Vagina (tissue), 2 donors: ENCODE results near the gene ARL5B. TPM values are rescaled to one million over a fixed set of nuclear protein-coding genes. Genes with fewer than 3 reads are reported as not detected.

Experiments used
- DNase-seq, 2 donors: peaks; one replicate each; pipeline ENCODE4 v3.0.0-alpha.2; 2017; ENCODE audit errors: extremely low spot score in 2 of 2
- H3K27ac ChIP-seq: fragments of 200-600 bp; sonication (generic); one replicate; pipeline ENCODE4 v1.5.1; 2019
- H3K27me3 ChIP-seq: fragments of 200-600 bp; sonication (generic); one replicate; pipeline ENCODE4 v1.5.1; 2019
- H3K36me3 ChIP-seq, 2 donors: fragments of 200-600 bp; sonication (generic); one replicate each; pipeline ENCODE4 v1.5.1; 2017 to 2019
- H3K4me1 ChIP-seq: fragments of 200-600 bp; sonication (generic); one replicate; pipeline ENCODE4 v1.5.1; 2019
- H3K4me3 ChIP-seq, 2 donors: fragments of 200-600 bp; sonication (generic); 1 replicate in 1 of 2; 2 replicates in 1 of 2; pipeline ENCODE4 v1.5.1; 2016 to 2019
- H3K9me3 ChIP-seq: fragments of 200-600 bp; sonication (generic); one replicate; pipeline ENCODE4 v1.5.1; 2019
- POLR2A ChIP-seq, 2 donors: fragments of 450-650 bp; IDR thresholded peaks; one replicate each; pipeline ENCODE4 v1.6.1; 2017; ENCODE audit warnings: antibody characterized with exemption in 2 of 2, mild to moderate bottlenecking in 2 of 2, moderate library complexity in 2 of 2
- POLR2AphosphoS5 ChIP-seq, 2 donors: sonication (generic); formaldehyde crosslinking; IDR thresholded peaks; one replicate each; pipeline ENCODE4 v1.9.0; 2017; ENCODE audit warnings: antibody characterized with exemption in 2 of 2, mild to moderate bottlenecking in 2 of 2, low read depth in 1 of 2; ENCODE audit not compliant: insufficient read depth in 1 of 2
- intact Hi-C: fragments of 100-400 bp; cut with DNase I; formaldehyde crosslinking; loops from one replicate; pipeline ENCODE4 v1.15.1; 2023
- total RNA-seq: library from RNA; depleted of rRNA; stranded (reverse); fragments of >200 nt; gene quantifications from one replicate; pipeline ENCODE4 v1.2.3, GENCODE V29; 2016
- TF ChIP-seq, protein P1 (sequence below), 3 experiments: fragments of 450-650 bp in 2 of 3; fragments of 200-600 bp in 1 of 3; sonication (generic) in 1 of 3; IDR thresholded peaks; one replicate each; pipeline ENCODE4 v1.5.1; 2017 to 2019; ENCODE audit warnings: antibody characterized with exemption in 3 of 3, mild to moderate bottlenecking in 2 of 3, moderate library complexity in 2 of 3

The ARL5B gene
- total RNA-seq, 1 donor from 2014 or later = 11.8 TPM

DNA sequence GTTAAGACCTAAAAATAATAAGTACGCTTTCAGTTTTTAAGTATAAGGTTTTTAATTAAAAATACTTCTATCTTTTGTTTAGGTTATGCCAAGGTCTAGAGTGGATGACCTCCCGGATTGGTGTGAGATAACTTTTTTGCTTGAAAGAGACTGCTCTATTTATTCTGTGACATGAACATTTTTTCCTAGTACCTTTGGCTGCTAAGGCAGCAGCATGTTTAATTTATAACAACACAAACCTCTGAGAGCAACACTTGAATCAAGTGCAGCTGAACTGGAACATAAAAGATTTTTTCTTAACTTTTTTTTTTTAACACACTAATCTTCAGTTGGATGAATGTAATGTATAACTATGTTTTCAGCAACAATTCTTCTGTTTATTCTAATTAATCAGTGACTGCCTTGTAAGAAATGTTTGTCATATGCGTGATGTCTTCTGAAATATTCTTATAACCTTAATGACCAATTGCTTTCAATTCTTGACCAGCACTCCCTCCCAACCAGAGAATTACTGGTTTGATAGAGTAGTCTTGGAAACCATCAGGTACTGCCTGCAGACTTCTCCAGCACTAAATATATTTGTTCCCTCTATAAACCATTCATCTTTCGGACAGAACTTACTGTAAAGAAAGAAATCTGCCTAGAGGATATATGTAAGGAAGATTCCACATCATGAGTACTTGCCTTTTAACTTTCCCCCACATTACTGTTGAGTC is 16.0 kb downstream of the ARL5B start:
- H3K36me3 ChIP-seq = peaks cover 0 to 47% of the 10 kb centered on the region in 2 donors
- intact Hi-C loops = no loop called here
- TF ChIP-seq POLR2AphosphoS5 (IDR thresholded peaks at IDR 0.05; ENCODE audit: insufficient read depth in 1 of 2, low read depth in 1 of 2) = no peak
- no peaks in the 10 kb centered on the region for H3K4me1 ChIP-seq
- no peaks in the 10 kb centered on the region for H3K27me3 ChIP-seq
- no peak overlapping the region for H3K4me3 ChIP-seq
- H3K9me3 ChIP-seq = no peaks in the 10 kb centered on the region
- no peak overlapping the region for H3K27ac ChIP-seq
- DNase-seq = no peak

DNA sequence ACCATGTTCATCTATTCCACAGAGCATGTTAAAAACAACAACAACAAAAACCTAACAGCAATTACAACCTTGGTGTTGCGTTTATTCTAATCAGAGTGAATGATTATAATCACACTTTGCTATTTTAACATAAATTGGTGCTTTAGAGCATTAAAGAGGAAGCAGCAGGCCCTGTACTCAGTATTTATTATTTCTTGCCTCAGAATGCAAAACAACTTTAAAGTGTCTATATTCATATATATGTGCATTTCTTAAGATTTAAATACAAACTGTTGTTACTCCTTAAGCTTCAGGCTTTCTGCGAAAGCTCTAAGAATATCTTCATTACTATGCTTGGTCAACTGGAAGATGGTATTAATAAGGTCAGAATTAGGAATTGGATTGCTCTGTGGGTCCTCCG is 21.5 kb downstream of the ARL5B start:
- Histone ChIP-seq H3K4me1 (no peaks in the 10 kb centered on the region), H3K9me3 (no peaks in the 10 kb centered on the region), H3K36me3 (peaks cover 0 to 3% of the 10 kb centered on the region in 2 donors), H3K27me3 (no peaks in the 10 kb centered on the region), H3K27ac (no peak overlapping the region), H3K4me3 (no peak overlapping the region)
- intact Hi-C loops = no loop called here
- no peak for DNase-seq
- TF ChIP-seq POLR2AphosphoS5 (IDR thresholded peaks at IDR 0.05; ENCODE audit: insufficient read depth in 1 of 2, low read depth in 1 of 2) (no peak), POLR2A (IDR thresholded peaks at IDR 0.05) (no peak)
- TF ChIP-seq, protein P1, sequence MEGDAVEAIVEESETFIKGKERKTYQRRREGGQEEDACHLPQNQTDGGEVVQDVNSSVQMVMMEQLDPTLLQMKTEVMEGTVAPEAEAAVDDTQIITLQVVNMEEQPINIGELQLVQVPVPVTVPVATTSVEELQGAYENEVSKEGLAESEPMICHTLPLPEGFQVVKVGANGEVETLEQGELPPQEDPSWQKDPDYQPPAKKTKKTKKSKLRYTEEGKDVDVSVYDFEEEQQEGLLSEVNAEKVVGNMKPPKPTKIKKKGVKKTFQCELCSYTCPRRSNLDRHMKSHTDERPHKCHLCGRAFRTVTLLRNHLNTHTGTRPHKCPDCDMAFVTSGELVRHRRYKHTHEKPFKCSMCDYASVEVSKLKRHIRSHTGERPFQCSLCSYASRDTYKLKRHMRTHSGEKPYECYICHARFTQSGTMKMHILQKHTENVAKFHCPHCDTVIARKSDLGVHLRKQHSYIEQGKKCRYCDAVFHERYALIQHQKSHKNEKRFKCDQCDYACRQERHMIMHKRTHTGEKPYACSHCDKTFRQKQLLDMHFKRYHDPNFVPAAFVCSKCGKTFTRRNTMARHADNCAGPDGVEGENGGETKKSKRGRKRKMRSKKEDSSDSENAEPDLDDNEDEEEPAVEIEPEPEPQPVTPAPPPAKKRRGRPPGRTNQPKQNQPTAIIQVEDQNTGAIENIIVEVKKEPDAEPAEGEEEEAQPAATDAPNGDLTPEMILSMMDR (IDR thresholded peaks at IDR 0.05) = no peak

DNA sequence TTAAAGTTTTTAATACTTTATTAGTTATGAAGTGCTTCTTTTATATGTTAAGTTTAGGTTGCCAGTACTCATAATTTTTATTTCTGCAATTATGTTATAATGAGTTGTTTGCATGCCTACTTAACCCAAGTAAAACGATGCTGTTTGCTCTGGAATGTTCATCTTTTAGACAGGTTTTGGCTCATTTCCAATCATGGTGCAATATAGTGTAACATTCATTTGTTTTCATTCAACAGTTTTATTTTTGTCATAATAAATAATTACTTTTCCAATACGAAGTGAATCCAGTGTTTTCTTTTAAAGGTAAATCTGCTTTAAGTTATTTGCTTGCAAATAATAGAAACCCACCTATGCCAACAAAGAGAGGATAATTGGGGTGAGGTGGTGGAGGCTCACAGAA is 22.1 kb downstream of the ARL5B start:
- no peak for DNase-seq
- intact Hi-C loops = no loop called here

DNA sequence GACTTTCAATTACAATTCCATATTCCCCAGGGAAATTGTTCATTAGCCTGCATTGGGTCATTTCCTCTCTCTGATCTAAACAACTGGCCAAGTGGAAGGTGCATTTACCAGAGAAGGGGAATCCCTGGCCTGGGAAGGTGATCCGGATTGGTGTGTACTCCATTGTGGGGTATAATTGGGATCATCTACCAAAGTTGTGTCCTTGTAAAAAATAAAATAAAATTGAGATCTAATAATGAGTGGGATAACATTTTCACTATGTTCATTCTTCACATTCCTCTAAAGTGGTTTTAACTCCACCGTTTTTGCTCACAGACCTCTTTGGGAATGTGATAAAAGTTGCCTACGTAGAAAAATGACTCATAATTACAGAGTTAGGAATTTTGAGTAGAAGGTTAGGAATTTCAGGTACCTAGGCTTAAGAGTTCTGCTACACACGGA is 22.8 kb downstream of the ARL5B start:
- Histone ChIP-seq H3K27ac (no peak overlapping the region), H3K9me3 (no peaks in the 10 kb centered on the region), H3K27me3 (no peaks in the 10 kb centered on the region), H3K4me1 (no peaks in the 10 kb centered on the region), H3K36me3 (peaks cover 0 to 3% of the 10 kb centered on the region in 2 donors), H3K4me3 (no peak overlapping the region)
- DNase-seq = no peak
- intact Hi-C loops = no loop called here
- TF ChIP-seq POLR2AphosphoS5 (IDR thresholded peaks at IDR 0.05; ENCODE audit: insufficient read depth in 1 of 2, low read depth in 1 of 2) (no peak), POLR2A (IDR thresholded peaks at IDR 0.05) (no peak)
- TF ChIP-seq, protein P1 (IDR thresholded peaks at IDR 0.05) = no peak

More for the DNA sequence above, 22.1 kb downstream of the ARL5B start:
- no peak for TF ChIP-seq POLR2AphosphoS5 (IDR thresholded peaks at IDR 0.05; ENCODE audit: insufficient read depth in 1 of 2, low read depth in 1 of 2)
- H3K36me3 ChIP-seq = peaks cover 0 to 3% of the 10 kb centered on the region in 2 donors
- no peak overlapping the region for H3K4me3 ChIP-seq
- no peak overlapping the region for H3K27ac ChIP-seq
- H3K27me3 ChIP-seq = no peaks in the 10 kb centered on the region
- no peaks in the 10 kb centered on the region for H3K9me3 ChIP-seq
- no peaks in the 10 kb centered on the region for H3K4me1 ChIP-seq

DNA sequence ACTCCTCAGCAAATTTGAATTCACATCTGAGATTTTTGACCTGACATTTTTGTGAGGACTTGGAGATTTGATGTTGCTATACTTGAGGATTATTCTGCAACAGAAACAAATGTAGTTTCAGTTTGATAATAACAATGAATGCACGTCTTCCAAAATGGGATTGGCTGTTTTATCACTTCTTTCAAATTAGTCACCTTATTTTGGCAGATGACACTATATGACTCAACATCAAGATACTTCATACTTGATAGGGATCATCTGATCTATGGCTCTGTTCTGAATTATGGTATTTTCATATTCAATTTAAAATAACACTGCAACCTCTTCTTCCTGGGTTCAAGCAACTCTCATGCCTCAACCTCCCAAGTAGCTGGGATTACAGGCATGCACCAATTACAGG is 24.2 kb downstream of the ARL5B start:
- no peak overlapping the region for H3K4me3 ChIP-seq
- H3K27me3 ChIP-seq = no peaks in the 10 kb centered on the region
- DNase-seq = no peak
- peaks cover 0 to 3% of the 10 kb centered on the region in 2 donors for H3K36me3 ChIP-seq
- H3K4me1 ChIP-seq = no peaks in the 10 kb centered on the region
- no peaks in the 10 kb centered on the region for H3K9me3 ChIP-seq
- H3K27ac ChIP-seq = no peak overlapping the region
- TF ChIP-seq POLR2A (IDR thresholded peaks at IDR 0.05) (no peak), POLR2AphosphoS5 (IDR thresholded peaks at IDR 0.05; ENCODE audit: insufficient read depth in 1 of 2, low read depth in 1 of 2) (no peak)
- TF ChIP-seq, protein P1 (IDR thresholded peaks at IDR 0.05) = no peak
- intact Hi-C loops = no loop called here

DNA sequence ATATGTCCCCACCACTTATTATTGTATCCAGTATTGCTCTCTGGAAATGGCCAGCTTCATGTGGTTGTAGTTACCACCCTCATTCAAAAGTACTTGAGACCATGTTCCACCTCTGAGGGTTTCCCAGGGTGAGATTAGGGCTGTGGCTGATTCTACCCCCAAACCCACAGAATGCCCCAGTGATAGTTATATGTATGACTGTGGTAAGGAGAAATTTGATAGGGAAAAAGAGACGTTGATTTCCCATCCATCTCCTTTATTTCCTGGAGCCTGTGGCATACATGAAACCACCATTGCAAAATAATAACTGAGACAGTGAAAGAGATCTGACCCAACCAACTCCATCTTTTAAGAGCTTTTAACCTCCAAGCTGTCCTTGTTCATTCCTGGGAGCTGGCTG is 25.2 kb downstream of the ARL5B start:
- H3K9me3 ChIP-seq = no peaks in the 10 kb centered on the region
- TF ChIP-seq, protein P1 (IDR thresholded peaks at IDR 0.05) = no peak
- TF ChIP-seq POLR2AphosphoS5 (IDR thresholded peaks at IDR 0.05; ENCODE audit: insufficient read depth in 1 of 2, low read depth in 1 of 2) (no peak), POLR2A (IDR thresholded peaks at IDR 0.05) (no peak)
- DNase-seq = no peak
- no peaks in the 10 kb centered on the region for H3K36me3 ChIP-seq
- no peak overlapping the region for H3K27ac ChIP-seq
- H3K4me3 ChIP-seq = no peak overlapping the region
- no peaks in the 10 kb centered on the region for H3K27me3 ChIP-seq
- no peaks in the 10 kb centered on the region for H3K4me1 ChIP-seq
- intact Hi-C loops = no loop called here
